ENCODE measurements around the gene FBLIM1. TPM values are rescaled to one million over a fixed set of nuclear protein-coding genes. Genes with fewer than 3 reads are reported as not detected.

Gene FBLIM1
- total RNA-seq, 2 experiments from 2014 or later: 0.50 TPM; not detected in 1

GRCh38 chr1:15739259-15739658 is 19.3 kb upstream of the FBLIM1 start:
- H3K4me3 ChIP-seq (ENCODE audit: low read length): no peak overlapping the region
- peaks cover 3% of the 10 kb centered on the region for H3K36me3 ChIP-seq (ENCODE audit: insufficient read depth, low read length)
- no peaks in the 10 kb centered on the region for H3K9me3 ChIP-seq (ENCODE audit: control insufficient read depth in 1 of 2, insufficient read depth in 1 of 2, low read length in 2 of 2)
- CTCF ChIA-PET: no interaction called here
- ATAC-seq (ENCODE audit: poor library complexity) (no peak), DNase-seq (no peak)
- POLR2A ChIA-PET: no interaction called here
- H3K4me1 ChIP-seq (ENCODE audit: insufficient read depth, low read length): peaks cover 6% of the 10 kb centered on the region
- H3K36me3 Mint-ChIP-seq (ENCODE audit: low read depth): no peaks in the 10 kb centered on the region
- no peak overlapping the region for H3K4me3 Mint-ChIP-seq
- no peak overlapping the region for H3K27ac ChIP-seq (ENCODE audit: low read depth in 1 of 2, low read length in 2 of 2)
- no peaks in the 10 kb centered on the region for H3K9me3 Mint-ChIP-seq
- no peaks in the 10 kb centered on the region for H3K27me3 Mint-ChIP-seq
- TF ChIP-seq, protein P1, sequence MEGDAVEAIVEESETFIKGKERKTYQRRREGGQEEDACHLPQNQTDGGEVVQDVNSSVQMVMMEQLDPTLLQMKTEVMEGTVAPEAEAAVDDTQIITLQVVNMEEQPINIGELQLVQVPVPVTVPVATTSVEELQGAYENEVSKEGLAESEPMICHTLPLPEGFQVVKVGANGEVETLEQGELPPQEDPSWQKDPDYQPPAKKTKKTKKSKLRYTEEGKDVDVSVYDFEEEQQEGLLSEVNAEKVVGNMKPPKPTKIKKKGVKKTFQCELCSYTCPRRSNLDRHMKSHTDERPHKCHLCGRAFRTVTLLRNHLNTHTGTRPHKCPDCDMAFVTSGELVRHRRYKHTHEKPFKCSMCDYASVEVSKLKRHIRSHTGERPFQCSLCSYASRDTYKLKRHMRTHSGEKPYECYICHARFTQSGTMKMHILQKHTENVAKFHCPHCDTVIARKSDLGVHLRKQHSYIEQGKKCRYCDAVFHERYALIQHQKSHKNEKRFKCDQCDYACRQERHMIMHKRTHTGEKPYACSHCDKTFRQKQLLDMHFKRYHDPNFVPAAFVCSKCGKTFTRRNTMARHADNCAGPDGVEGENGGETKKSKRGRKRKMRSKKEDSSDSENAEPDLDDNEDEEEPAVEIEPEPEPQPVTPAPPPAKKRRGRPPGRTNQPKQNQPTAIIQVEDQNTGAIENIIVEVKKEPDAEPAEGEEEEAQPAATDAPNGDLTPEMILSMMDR (IDR thresholded peaks at IDR 0.05): no peak
- intact Hi-C loops (cut with DNase I, micrococcal nuclease): no loop called here
- H3K4me1 Mint-ChIP-seq (ENCODE audit: low read depth): peaks cover 6% of the 10 kb centered on the region
- H3K27ac Mint-ChIP-seq: no peak overlapping the region
- H3K27me3 ChIP-seq (ENCODE audit: control insufficient read depth in 1 of 2, insufficient read depth in 2 of 2, low read length in 2 of 2): no peaks in the 10 kb centered on the region

DNA sequence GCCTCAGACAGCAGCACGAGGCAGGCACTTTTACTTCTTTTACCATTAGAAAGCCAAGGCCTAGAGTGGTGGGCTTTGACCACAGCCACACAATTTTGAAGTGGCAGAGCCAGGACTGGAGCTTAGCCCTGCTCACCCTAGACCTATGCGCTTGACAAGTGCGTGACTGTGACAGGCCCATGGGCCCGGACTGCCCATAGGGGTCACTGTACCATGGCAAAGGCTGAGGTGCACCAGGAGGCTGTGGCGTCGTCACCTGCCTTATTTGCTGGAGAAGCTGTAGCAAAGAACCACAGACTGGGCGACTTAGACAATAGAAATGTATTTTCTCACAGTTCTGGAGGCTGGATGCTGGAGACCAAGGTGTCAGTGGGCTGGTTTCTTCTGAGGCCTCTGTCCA is 18.9 kb upstream of the FBLIM1 start:
- Histone ChIP-seq H3K9me3 (ENCODE audit: control insufficient read depth in 1 of 2, insufficient read depth in 1 of 2, low read length in 2 of 2) (no peaks in the 10 kb centered on the region), H3K27ac (ENCODE audit: low read depth in 1 of 2, low read length in 2 of 2) (no peak overlapping the region), H3K4me1 (ENCODE audit: insufficient read depth, low read length) (peaks cover 6% of the 10 kb centered on the region), H3K36me3 (ENCODE audit: insufficient read depth, low read length) (peaks cover under 1% of the 10 kb centered on the region), H3K27me3 (ENCODE audit: control insufficient read depth in 1 of 2, insufficient read depth in 2 of 2, low read length in 2 of 2) (no peaks in the 10 kb centered on the region), H3K4me3 (ENCODE audit: low read length) (no peak overlapping the region)
- TF ChIP-seq, protein P1 (IDR thresholded peaks at IDR 0.05): no peak
- peaks cover 6% of the 10 kb centered on the region for H3K4me1 Mint-ChIP-seq (ENCODE audit: low read depth)
- no peaks in the 10 kb centered on the region for H3K9me3 Mint-ChIP-seq
- ATAC-seq (ENCODE audit: poor library complexity) (no peak), DNase-seq (peak in 3 of 14 experiments; percentile 8 to 31 (median 24))
- ChIA-PET POLR2A (no interaction called here), CTCF (interaction anchor here (0.6 kb wide), 1 partner anchor 885 kb away, joined by 3 read pairs; no protein-coding TSS in a partner anchor)
- H3K4me3 Mint-ChIP-seq: no peak overlapping the region
- no peaks in the 10 kb centered on the region for H3K27me3 Mint-ChIP-seq
- no peak overlapping the region for H3K27ac Mint-ChIP-seq
- intact Hi-C loops (cut with DNase I, micrococcal nuclease): loop anchor here in 1 of 2 experiments (5.0 kb wide), 1 partner anchor 417 kb away; no protein-coding TSS in a partner anchor
- no peaks in the 10 kb centered on the region for H3K36me3 Mint-ChIP-seq (ENCODE audit: low read depth)

- Histone ChIP-seq H3K36me3 (ENCODE audit: insufficient read depth, low read length) (no peaks in the 10 kb centered on the region), H3K9me3 (ENCODE audit: control insufficient read depth in 1 of 2, insufficient read depth in 1 of 2, low read length in 2 of 2) (no peaks in the 10 kb centered on the region), H3K27ac (ENCODE audit: low read depth in 1 of 2, low read length in 2 of 2) (no peak overlapping the region), H3K4me1 (ENCODE audit: insufficient read depth, low read length) (peaks cover 6% of the 10 kb centered on the region), H3K4me3 (ENCODE audit: low read length) (no peak overlapping the region), H3K27me3 (ENCODE audit: control insufficient read depth in 1 of 2, insufficient read depth in 2 of 2, low read length in 2 of 2) (no peaks in the 10 kb centered on the region)
- TF ChIP-seq, protein P1 (IDR thresholded peaks at IDR 0.05): peak; percentile 79
- Mint-ChIP-seq H3K27me3 (no peaks in the 10 kb centered on the region), H3K27ac (no peak overlapping the region), H3K9me3 (no peaks in the 10 kb centered on the region), H3K36me3 (ENCODE audit: low read depth) (no peaks in the 10 kb centered on the region), H3K4me3 (no peak overlapping the region), H3K4me1 (ENCODE audit: low read depth) (peaks cover 6% of the 10 kb centered on the region)
- ATAC-seq (ENCODE audit: poor library complexity) (peak; percentile 95), DNase-seq (peak; percentile 47 to 77 (median 60))
- CTCF ChIA-PET: interaction anchor here (0.6 to 1.7 kb wide), 4 partner anchors 44 to 177 kb away, joined by 3 to 8 read pairs (median 4); no protein-coding TSS in a partner anchor
- intact Hi-C loops (cut with DNase I, micrococcal nuclease): loop anchor here in 1 of 2 experiments (1.0 to 5.0 kb wide), 2 partner anchors 146 to 419 kb away; no protein-coding TSS in a partner anchor
- POLR2A ChIA-PET: no interaction called here
These were observed 17.4 kb upstream of the FBLIM1 start for GRCh38 chr1:15740924-15741850.

Measured in CD4-positive, alpha-beta T cell (primary cell).